Endodermal cell (in vitro differentiated cells): ENCODE measurements around the gene OR52E4. TPM values are rescaled to one million over a fixed set of nuclear protein-coding genes. Genes with fewer than 3 reads are reported as not detected.

Experiments used
- DNase-seq: peaks from one replicate; pipeline ENCODE4 v3.0.0-alpha.2; 2017
- H3K27ac ChIP-seq: 2 replicates; pipeline ENCODE4 v1.5.1; 2013; ENCODE audit warnings: mild to moderate bottlenecking, low read depth, low read length, moderate library complexity
- H3K27me3 ChIP-seq: 2 replicates; pipeline ENCODE4 v1.6.1; 2013; ENCODE audit warnings: mild to moderate bottlenecking, low read length, moderate library complexity; ENCODE audit not compliant: insufficient read depth, control insufficient read depth, poor library complexity, severe bottlenecking
- H3K36me3 ChIP-seq: 2 replicates; pipeline ENCODE4 v1.7.0; 2013; ENCODE audit warnings: mild to moderate bottlenecking, low read length, moderate library complexity; ENCODE audit not compliant: control insufficient read depth, insufficient read depth
- H3K4me1 ChIP-seq: one replicate; pipeline ENCODE4 v1.7.0; 2013; ENCODE audit warnings: low read length; ENCODE audit not compliant: control insufficient read depth, insufficient read depth
- H3K4me3 ChIP-seq: 2 replicates; pipeline ENCODE4 v1.5.1; 2013; ENCODE audit warnings: mild to moderate bottlenecking, low read length, moderate library complexity
- H3K9ac ChIP-seq: 2 replicates; pipeline ENCODE4 v1.6.1; 2013; ENCODE audit warnings: mild to moderate bottlenecking, low read length, moderate library complexity; ENCODE audit not compliant: poor library complexity, severe bottlenecking; ENCODE audit errors: extremely low read depth
- H3K9me3 ChIP-seq: 2 replicates; pipeline ENCODE4 v1.6.1; 2013; ENCODE audit warnings: mild to moderate bottlenecking, low read length, moderate library complexity; ENCODE audit not compliant: control insufficient read depth
- H3K27ac Mint-ChIP-seq: 2 replicates; pipeline ENCODE4 v1.8.0; 2020; ENCODE audit warnings: mixed read lengths
- H3K27me3 Mint-ChIP-seq: 2 replicates; pipeline ENCODE4 v1.8.0; 2021; ENCODE audit warnings: mild to moderate bottlenecking, mixed read lengths; ENCODE audit not compliant: insufficient read depth
- H3K36me3 Mint-ChIP-seq: 2 replicates; pipeline ENCODE4 v1.8.0; 2020; ENCODE audit warnings: low read depth, mixed read lengths
- H3K4me1 Mint-ChIP-seq: 2 replicates; pipeline ENCODE4 v1.8.0; 2020; ENCODE audit warnings: mixed read lengths
- H3K4me3 Mint-ChIP-seq: 2 replicates; pipeline ENCODE4 v1.8.0; 2020; ENCODE audit warnings: mild to moderate bottlenecking, moderate library complexity, mixed read lengths
- H3K9me3 Mint-ChIP-seq: 2 replicates; pipeline ENCODE4 v1.8.0; 2020; ENCODE audit warnings: mild to moderate bottlenecking, mixed read lengths
- WGBS, 2 experiments: methylation state at CpG; one replicate each; pipeline versions ENCODE4 v1.1.5 to v1.1.7; 2013; ENCODE audit warnings: missing lambda C conversion rate in 2 of 2, mixed read lengths in 1 of 2; ENCODE audit not compliant: insufficient coverage in 1 of 2, insufficient read length in 1 of 2; 5-methylcytosine and 5-hydroxymethylcytosine counted together
- total RNA-seq, 2 donors: library from RNA; stranded (reverse); fragmentation: NEBNext Ultra II Directional in 1 of 2; extraction: Animal tissue kit (Norgen Biotek cat#: 25700) in 1 of 2; gene quantifications; 2 replicates in 1 of 2; 3 replicates in 1 of 2; pipeline ENCODE4 v1.2.1, GENCODE V29; 2021
- TF ChIP-seq, protein P1 (sequence below): fragments of 200-600 bp; sonication (generic); conservative IDR thresholded peaks from 2 replicates; pipeline ENCODE4 v1.5.0; 2021; ENCODE audit warnings: antibody characterized with exemption, mild to moderate bottlenecking

OR52E4 gene
- total RNA-seq, 2 donors from 2014 or later = not detected

DNA sequence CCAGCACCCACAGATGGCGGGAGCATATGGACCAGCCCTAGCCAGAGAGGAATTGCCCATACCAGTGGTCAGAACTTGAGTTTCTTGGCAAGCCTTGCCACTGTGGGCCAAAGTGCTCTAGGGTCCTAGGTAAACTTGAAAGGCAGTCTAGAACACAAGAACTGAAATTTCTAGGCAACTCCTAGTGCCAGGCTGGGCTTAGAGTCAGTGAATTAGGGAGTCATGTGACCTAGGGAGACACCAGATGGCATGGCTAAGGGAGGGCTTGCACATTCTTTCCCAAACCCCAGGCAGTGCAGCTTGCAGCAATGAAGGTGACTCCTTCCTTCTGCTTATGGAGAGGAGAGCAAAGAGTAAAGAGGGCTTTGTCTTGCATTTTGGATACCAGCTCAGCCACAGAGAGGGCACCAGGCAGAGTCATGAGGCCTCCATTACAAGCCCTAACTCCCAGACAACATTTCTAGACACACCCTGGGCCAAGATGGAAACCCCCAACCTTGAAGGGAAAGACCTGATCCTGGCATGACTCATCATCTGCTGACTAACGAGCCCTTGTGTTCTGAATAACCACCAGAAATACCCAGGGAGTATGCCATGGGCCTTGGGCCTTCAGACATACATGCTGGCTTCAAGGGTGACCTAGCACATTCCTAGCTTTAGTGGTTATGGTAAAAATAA lies 42.5 kb downstream of the OR52E4 start:
- H3K27ac Mint-ChIP-seq = no peak overlapping the region

DNA sequence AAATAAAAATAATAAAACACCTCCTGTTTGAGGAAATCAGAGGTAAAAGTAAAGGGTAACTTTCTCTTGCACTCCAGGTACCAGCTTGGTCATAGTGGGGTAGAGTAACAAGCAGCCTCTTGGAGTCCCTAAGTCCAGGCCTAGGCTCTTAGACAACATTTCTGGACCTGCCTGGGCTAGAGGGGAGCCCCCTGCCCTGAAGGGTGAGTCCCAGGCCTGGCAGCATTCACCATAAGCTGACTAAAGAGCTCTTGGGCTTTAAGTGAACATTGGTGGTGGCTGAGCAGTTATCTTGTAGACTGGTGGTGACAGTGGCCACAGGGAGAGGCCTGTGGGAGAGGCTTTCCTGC lies 43.0 kb downstream of the OR52E4 start:
- Histone ChIP-seq H3K36me3 (no peaks in the 10 kb centered on the region), H3K9me3 (no peaks in the 10 kb centered on the region), H3K4me3 (no peak overlapping the region), H3K27me3 (no peaks in the 10 kb centered on the region), H3K9ac (no peak overlapping the region), H3K4me1 (no peaks in the 10 kb centered on the region), H3K27ac (no peak overlapping the region)
- DNase-seq = no peak
- peaks cover 33% of the 10 kb centered on the region for H3K9me3 Mint-ChIP-seq
- H3K27me3 Mint-ChIP-seq = no peaks in the 10 kb centered on the region
- no peak overlapping the region for H3K4me3 Mint-ChIP-seq
- H3K27ac Mint-ChIP-seq = no peak overlapping the region
- H3K36me3 Mint-ChIP-seq = no peaks in the 10 kb centered on the region
- no peaks in the 10 kb centered on the region for H3K4me1 Mint-ChIP-seq
- TF ChIP-seq, protein P1, sequence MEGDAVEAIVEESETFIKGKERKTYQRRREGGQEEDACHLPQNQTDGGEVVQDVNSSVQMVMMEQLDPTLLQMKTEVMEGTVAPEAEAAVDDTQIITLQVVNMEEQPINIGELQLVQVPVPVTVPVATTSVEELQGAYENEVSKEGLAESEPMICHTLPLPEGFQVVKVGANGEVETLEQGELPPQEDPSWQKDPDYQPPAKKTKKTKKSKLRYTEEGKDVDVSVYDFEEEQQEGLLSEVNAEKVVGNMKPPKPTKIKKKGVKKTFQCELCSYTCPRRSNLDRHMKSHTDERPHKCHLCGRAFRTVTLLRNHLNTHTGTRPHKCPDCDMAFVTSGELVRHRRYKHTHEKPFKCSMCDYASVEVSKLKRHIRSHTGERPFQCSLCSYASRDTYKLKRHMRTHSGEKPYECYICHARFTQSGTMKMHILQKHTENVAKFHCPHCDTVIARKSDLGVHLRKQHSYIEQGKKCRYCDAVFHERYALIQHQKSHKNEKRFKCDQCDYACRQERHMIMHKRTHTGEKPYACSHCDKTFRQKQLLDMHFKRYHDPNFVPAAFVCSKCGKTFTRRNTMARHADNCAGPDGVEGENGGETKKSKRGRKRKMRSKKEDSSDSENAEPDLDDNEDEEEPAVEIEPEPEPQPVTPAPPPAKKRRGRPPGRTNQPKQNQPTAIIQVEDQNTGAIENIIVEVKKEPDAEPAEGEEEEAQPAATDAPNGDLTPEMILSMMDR = no peak

More for the DNA sequence above, 42.5 kb downstream of the OR52E4 start:
- H3K36me3 Mint-ChIP-seq = no peaks in the 10 kb centered on the region
- no peak overlapping the region for H3K4me3 Mint-ChIP-seq
- Histone ChIP-seq H3K36me3 (no peaks in the 10 kb centered on the region), H3K4me1 (no peaks in the 10 kb centered on the region), H3K27ac (no peak overlapping the region), H3K9ac (no peak overlapping the region), H3K9me3 (no peaks in the 10 kb centered on the region), H3K27me3 (no peaks in the 10 kb centered on the region), H3K4me3 (no peak overlapping the region)
- no peak for DNase-seq
- H3K9me3 Mint-ChIP-seq = peaks cover 34% of the 10 kb centered on the region
- TF ChIP-seq, protein P1 = no peak
- WGBS, 2 experiments = 86% methylated on average over 2 of the region's 2 CpGs; no CpG with 5 or more reads in 1 of the 2 experiments
- H3K27me3 Mint-ChIP-seq = no peaks in the 10 kb centered on the region
- no peaks in the 10 kb centered on the region for H3K4me1 Mint-ChIP-seq

DNA sequence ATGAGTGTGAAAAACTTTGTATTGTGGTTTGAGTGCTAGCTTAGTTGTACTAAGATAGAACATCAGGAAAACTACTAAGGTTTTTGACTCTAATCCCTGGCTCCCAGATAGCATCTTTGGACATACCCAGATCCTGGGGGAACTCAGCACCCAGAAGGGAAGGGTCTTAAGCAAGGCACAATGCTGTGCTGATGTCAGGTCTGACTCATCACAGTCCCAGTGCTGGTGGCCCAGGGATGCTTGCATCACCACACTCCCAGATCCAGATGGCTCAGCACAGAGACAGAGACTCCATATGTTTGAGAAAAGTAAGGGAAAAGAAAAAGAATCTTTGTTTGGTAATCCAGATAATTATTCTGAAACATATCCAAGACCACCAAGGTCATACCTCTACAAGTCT lies 43.4 kb downstream of the OR52E4 start:
- Mint-ChIP-seq H3K27ac (no peak overlapping the region), H3K36me3 (no peaks in the 10 kb centered on the region), H3K4me1 (no peaks in the 10 kb centered on the region), H3K4me3 (no peak overlapping the region), H3K27me3 (no peaks in the 10 kb centered on the region), H3K9me3 (peaks cover 33% of the 10 kb centered on the region)
- H3K27me3 ChIP-seq = no peaks in the 10 kb centered on the region
- no peaks in the 10 kb centered on the region for H3K9me3 ChIP-seq
- H3K4me3 ChIP-seq = no peak overlapping the region
- no peaks in the 10 kb centered on the region for H3K36me3 ChIP-seq
- no peak for DNase-seq
- no peaks in the 10 kb centered on the region for H3K4me1 ChIP-seq
- TF ChIP-seq, protein P1 = no peak
- no peak overlapping the region for H3K9ac ChIP-seq
- no peak overlapping the region for H3K27ac ChIP-seq
